Measurements from ENCODE around the gene SLC4A4. TPM values are rescaled to one million over a fixed set of nuclear protein-coding genes. Genes with fewer than 3 reads are reported as not detected.
"Not testable (repeated sequence)": the region's sequence is repeated elsewhere in the genome, so short reads cannot be mapped to it uniquely, and the experiment has no call there.

The SLC4A4 gene
- total RNA-seq, 1 donor from 2014 or later: 0.39 TPM

DNA sequence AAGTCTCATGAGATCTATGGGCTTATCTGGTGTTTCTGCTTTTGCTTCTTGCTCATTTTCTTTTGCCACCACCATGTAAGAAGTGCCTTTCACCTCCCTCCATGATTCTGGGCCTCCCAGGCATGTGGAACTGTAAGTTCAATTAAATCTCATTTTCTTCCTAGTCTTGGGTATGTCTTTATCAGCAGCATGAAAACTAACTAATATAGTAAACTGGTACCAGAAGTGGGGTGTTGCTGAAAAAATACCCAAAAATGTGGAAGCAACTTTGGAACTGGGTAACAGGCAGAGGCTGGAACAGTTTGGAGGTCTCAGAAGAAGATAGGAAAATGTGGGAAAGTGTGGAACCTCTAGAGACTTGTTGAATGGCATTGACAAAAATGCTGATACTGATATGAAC is 70.1 kb downstream of the SLC4A4 start:
- intact Hi-C loops (cut with micrococcal nuclease): not testable (repeated sequence)

DNA sequence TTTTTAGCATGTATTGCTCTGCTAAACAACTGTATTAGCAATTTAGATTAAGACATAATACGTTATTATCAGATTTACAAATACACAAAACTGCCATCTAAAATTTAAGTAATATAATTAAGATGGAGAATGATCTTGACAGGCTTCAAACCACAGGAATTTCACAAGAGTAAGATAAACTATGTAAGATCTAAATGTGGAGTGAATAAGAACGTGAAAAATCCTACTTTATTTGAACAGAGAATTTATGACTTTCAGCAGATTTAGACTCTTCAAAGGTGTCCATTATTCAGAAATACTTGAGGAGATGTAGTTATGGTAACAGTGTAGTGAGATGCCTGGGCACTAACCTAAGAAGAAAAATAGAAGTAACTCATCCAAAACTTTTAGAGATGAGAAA is 73.2 kb downstream of the SLC4A4 start:
- intact Hi-C loops (cut with micrococcal nuclease): no loop called here

DNA sequence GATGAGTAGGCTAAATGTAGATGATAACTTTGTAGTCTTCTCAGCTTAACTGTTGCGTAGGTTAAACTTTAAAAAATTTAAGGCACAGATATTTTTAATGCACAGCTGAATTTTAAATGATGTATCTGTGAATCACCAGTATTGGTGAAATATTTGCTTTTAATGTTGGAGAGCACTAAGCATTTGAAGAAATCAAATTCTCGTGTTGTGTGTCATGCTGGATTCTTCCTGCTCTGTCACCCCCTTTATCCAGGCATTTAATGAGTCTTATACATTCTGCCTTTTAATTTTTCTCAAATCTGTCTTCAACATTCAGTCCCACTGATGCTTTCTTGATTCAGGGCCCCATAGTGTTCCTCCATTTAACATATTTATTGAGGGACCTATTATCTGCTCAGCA is 76.7 kb downstream of the SLC4A4 start:
- intact Hi-C loops (cut with micrococcal nuclease): no loop called here

DNA sequence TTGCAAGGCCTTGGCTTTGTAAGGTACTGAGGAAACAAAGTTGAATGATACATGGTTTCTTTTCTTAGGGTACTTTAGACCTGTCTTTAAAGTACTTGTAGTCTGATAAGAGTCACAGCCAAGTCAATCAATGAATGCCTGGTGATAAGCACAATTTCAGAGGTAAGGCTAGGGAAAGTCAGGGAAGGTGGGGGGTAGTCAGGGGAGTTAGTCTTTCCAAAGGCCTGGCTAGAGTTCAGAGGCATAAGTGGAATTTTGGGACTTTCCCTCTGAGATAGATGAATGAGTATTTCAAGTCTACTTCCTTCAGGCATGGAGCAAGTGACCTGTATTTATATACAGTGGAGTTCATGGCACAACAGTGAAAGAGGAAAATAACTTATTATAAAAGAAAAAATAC is 78.3 kb downstream of the SLC4A4 start:
- intact Hi-C loops (cut with micrococcal nuclease): no loop called here

DNA sequence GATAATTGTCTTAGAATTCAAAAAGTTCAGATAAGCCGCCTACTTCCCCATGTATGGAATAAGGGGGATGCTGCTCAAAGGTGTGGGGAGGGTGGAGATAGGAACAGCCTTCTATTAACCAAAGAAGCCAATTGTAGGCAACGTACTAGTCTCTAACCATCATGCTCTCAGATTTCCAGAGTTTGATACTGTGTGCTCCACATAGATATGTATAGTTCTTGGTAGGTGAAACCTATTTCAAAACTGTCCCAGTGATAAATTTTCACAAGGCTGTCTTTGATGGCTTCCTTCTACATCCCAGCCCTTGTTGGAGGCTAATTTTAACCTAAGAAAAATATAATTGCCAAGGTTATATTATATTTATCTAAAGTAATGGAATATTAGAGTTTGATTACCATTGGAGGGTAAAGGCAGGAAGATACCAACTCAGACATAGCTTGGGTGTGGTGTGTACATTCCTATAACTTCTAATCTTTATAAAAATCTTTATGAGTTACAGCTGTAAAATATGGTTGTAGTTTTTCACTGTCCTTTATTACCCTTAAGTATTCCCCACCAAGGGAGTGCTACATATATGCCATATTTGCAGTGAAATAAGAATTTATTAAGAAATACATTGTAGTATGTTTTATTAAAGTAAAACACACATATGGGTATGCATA is 87.7 kb downstream of the SLC4A4 start:
- intact Hi-C loops (cut with micrococcal nuclease): no loop called here

DNA sequence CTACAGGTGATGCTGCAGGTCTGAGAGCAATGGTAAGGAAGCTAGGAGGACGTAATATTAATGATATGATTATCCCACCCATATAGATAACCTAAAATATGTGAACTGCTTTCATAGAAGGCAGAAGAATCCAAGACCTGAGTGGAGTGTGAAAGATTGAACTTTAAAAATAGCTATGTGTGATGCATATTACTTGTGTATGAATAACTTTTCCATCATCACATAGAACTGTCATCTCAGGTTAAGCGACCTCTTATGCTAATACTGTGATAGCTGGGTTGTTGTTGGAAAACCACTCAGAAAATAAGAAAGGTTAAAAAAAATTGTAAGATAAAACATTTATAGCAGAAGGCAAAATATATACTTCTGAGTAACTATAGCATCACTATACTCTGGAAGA is 90.3 kb downstream of the SLC4A4 start:
- intact Hi-C loops (cut with micrococcal nuclease): no loop called here

DNA sequence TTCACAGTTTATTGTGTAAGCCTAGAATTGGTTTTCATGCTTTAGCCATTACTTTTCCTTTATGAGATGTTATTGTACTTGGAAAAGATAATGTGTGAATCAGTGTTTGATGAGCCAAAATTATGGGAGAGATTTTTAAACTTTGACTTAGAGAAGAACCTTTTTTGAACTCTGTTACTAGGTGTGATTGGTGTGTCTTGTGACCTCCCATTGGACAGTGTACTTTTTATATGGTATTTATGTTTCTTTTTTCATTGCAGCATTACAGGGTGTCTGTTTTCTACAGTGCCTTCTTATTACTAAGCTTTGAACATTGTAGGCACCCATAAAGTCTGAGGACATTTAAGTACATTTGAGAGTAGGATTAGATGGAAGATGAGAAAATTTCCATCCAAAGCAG is 91.1 kb downstream of the SLC4A4 start:
- intact Hi-C loops (cut with micrococcal nuclease): no loop called here

DNA sequence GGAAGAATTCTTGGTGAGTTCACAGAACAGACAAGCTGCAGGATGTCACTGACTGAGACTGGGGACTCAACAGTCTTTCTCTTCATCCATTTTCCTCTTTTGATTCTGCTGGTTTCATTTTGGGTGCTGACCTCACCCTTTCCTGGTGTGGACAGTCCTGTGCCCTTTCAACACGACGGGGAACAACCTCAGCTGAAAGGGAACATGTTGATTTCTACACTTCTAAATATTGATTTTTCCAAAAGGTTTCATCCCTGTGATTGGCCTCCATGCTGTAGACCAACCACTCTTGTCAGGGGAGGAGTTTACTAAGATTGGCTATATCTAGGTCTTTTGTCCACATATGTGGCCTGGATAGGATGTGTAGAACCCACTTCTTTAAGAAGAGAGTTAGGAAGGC is 91.8 kb downstream of the SLC4A4 start:
- intact Hi-C loops (cut with micrococcal nuclease): no loop called here

DNA sequence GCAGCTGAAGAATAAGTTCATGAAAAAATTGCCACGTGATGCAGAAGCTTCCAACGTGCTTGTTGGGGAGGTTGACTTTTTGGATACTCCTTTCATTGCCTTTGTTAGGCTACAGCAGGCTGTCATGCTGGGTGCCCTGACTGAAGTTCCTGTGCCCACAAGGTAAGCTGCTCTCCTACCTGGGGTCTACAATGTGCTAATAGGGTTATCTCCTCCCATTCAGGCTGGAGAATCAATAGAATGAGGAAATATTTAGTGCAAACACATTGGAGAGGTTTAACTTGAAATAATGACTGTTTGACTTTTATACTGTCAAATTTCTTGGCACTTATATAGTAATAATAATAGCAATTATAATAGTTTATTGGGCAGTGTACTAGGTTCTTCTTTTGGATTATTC is 101.8 kb downstream of the SLC4A4 start:
- intact Hi-C loops (cut with micrococcal nuclease): no loop called here

DNA sequence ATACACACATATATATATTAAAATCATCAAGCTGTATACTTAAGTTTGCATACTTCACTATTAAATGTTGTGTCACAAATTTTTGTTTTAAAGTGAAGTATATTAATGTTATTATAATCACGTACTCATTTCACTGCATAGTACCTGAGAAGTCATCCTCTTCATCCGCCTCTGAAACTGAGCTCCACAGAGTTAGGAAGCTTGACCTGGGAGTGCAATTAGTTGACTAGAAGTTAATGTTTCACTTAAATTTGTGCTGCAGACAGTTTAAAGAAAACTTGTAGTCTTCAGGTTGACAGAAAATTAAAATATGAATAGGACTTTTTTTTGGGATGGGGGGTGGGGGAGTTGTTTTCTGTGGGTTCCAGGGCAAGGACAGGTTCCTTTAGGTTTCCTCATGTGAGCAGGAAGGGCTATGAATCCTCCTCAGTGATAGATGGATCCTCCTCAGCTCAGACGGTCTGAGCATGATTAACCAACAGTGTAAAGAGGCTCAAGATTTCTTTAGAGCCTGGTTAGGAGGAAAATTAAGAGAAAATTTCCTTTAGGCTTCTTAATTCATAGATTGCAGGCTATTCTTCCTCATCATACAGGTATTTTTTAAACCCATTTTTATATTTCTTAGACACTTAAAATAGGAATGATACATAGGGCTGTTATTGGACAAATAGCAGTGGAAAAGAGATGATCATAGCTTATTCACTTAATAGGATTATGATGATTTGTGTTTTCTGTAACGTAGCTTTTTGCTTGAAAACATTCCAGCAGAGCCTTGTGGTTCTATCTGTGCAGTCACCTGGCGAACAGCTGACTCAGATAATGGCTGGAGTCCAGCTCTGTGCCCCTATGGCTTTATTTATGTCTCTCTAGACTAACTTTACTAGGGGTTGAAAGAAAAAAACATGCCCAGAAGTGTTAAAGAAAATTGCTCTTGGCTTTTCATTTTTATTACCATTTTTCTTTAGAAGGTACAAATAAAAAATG is 102.7 kb downstream of the SLC4A4 start:
- intact Hi-C loops (cut with micrococcal nuclease): no loop called here

DNA sequence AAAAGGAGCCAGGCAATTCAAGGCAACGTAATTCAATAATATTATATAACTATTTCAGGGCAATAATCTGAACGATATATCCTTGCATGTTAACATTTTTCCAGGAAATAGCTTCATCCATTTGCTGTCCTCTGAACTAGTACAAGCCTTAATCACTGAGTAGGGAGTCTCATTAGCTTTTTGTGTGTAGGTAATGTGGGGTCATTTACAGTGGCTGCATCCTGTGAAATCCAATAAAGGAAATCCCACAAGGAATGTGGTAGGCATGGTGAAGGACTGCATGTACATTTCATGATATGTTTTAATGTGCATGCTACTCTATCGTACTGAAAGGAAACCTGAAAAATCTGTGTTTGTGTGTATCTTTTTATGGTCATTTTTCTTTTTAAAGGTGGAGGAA is 103.5 kb downstream of the SLC4A4 start:
- intact Hi-C loops (cut with micrococcal nuclease): no loop called here

DNA sequence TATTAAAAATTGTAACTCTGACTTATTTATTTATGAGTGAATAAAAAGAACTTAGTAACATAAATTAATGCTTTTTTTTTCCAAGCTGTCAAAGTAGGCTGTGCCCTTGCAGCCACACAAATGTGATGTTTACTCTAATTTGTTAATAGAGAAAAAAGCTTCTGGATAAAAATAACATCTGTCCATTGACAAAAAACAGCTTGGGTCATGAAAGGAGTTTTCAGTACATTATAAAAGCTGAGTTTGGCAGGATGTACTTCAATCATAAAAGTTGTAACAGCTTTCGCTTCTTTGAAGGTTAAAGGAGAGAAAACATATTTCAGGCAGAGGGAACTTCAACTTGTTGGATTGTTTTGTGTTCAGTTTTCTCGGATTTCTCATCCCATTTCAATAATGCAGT is 105.6 kb downstream of the SLC4A4 start:
- intact Hi-C loops (cut with micrococcal nuclease): no loop called here

DNA sequence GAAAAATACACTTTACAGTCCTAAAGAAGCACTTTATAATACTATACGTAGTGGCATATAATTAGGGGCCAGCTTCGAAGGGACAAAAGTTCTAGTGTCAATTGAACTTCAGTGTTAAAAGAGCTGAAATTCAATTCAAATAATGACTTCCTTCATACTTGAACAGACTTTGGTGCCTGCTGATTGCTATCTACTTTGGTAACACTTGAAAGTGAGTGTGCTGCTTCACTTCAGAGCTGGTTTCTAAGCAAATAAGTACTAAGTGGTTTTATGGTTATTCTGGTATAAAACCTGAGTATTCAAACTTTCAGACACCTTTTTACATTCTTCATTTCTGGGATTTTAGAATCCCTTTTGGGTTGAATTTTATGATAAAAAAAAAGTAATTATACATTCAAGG is 107.0 kb downstream of the SLC4A4 start:
- intact Hi-C loops (cut with micrococcal nuclease): no loop called here

DNA sequence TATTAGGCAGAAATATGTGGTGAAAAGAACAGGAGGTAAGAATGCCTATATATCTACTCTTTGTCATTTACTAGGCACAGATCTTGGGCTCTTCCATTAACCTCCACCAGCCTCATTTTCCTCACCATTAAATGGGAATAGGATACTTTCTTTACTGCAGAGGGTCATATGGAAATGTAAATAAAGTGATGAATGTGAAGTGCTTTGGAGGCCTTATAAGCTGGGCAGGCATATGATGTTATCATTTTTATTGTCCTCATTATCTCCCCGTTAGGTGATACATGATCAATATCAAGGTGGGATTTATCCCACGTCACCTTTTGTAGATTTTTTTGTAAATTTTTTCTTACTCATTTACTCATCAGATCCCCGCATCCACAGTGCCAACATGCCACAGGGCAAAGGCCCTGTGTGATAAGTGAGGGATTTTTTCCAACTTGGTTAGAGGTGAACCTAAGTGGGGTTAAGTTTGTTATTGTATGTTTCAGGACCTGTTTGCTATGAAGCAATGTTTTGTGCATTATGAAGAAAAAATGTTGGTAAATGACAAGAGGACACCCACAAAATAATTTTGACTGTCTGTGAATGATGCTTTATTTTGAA is 107.8 kb downstream of the SLC4A4 start:
- intact Hi-C loops (cut with micrococcal nuclease): no loop called here

DNA sequence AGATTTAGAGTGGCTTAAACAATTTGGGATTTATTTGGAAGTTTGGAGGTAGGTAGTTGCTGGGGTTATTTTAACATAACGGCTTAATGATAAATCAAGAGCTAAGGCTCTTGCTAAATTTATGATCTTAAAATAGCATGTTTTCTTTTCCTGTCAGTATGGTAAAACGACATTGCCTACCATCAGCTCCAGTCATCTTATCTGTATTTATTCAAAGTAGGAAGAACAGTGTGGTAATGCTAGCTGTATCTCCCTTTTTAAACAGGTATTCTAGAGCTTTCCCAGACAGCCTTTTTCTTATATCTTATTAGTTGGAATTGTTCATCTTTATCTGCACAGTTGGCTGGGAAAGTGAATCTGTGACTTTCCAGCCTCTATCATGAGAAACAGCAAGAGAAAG is 110.2 kb downstream of the SLC4A4 start:
- intact Hi-C loops (cut with micrococcal nuclease): no loop called here

DNA sequence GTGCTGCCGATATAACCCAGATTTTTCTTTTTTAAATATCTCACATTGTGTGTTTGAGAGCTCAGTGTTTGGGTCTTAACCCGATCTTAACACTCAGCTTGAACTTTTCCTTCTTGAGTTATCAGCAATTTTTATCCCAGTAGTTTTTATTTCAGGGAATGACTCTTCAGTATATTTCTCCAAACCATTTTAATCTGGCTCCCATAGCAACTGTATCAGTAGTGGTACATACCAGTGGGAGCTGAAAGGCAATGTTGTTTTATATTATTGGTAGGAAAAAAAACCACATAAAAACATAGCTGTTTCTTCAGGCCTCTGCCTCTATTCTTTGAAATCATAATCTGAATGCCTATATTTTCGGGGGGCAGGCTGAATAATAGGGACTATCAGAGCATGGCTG is 111.1 kb downstream of the SLC4A4 start:
- intact Hi-C loops (cut with micrococcal nuclease): no loop called here

DNA sequence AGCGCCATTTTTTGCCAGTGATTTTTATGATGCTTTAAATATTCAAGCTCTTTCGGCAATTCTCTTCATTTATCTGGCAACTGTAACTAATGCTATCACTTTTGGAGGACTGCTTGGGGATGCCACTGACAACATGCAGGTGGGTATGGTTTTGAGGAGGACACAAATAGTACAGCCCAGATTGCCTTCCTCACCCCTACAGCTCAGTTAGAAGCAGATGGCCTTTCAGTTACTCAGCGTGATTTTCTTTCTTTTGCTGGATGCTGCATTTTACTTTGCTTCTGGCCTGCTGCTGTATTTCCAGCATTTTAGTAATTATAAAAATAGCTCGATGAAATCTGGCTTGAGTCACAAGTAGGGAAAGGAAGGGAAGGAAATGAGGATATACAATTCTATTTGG is 114.7 kb downstream of the SLC4A4 start:
- intact Hi-C loops (cut with micrococcal nuclease): no loop called here

DNA sequence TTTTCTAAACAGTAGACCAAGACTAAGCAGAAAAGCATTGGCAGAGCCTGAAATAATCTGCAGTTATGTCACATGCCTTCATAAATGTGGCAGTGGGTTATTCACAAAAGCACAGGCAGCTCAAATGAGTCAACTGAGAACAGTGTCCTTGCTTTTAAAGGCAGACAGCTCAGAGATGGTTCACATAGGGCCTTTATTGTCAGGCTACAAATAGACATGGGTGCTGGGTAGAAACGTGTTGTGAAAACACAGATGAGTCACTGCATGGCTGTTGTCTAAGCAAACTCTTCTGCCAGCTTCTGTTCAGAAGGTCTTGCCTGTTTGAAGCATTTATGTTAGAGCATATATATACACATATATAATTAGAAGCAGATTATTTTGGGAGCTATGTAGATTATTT is 118.0 kb downstream of the SLC4A4 start:
- intact Hi-C loops (cut with micrococcal nuclease): no loop called here

DNA sequence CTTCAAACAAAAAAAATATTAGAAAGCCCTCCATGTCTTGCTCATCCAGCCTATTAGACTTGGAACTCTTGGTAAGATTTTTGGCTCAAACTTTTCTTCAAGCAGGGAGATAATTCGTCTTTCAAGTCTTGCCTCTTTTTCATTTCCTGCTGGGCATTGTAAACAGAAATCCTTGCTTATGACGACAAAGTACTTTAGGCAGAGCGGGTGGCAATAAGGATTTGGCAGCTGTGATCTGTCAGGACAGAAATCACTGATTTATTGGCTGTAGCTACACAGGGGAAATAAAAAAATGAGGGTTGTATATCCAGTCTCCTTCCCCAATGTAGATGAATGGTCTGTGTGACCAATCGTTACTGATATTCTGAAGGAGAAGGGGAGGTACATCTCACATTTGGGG is 121.6 kb downstream of the SLC4A4 start:
- intact Hi-C loops (cut with micrococcal nuclease): no loop called here

DNA sequence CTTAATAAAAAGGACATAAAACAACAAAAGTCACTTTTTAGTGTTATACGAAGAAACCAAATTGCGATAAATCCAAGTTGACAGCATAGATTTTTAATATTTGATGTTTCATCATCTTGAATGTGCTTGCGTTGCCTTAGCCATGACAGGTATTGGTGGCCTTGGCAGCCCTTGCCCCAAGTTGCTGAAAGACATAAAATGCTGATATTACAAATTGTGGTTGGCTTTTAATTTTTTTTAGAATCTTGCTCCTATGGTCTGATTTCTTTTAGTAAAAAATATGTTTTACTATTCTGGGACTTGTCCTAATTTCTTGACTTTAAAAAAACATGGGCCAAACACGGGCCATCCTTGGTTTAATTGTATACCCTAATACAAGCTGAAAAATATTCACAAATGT is 122.6 kb downstream of the SLC4A4 start:
- intact Hi-C loops (cut with micrococcal nuclease): no loop called here

DNA sequence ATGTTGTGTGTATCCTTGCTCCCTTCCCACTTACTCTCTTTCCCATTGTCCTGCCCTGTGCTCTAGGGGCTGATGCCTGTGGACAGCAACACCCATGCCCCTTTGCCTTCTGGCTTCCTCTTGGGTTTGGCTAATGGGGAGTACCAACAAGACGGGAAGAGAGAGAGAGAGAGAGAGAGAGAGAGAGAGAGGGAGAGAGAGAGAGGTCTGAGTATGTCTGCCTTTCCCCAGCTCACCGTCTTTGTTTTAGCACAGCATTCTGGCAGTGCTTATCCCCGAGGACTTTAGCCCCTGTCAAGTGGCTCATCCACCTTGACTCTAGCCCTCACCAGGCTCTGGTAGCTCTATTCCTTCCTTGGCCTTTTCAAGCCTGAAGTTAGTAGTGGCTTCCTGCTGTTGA is 128.0 kb downstream of the SLC4A4 start:
- intact Hi-C loops (cut with micrococcal nuclease): no loop called here

DNA sequence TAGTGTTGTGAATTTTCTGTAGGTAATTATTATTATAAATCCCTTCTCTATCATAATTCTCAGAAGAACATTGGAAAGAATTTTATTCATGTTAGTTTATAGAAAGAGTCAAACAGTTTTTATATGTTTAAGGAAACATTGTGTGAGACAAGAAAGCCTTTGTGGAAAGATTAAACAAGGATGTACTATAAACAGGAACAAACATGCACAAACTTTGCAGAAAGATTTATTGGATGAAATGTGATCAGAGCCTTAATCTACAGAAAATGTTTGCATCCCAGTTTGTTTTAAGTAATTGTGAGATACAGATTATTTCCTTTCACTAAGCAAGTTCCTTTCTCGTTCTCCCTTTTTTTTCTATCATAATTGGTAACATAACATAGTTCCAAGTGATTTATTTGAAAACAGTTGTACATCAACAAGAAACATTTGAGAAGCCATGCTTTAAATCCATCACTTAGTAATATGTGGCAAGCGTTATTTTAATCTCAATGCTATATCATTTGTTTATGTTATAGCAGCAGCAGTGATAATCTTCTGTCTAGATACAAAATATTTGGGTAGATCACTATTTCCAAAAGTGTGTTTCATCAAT is 129.4 kb downstream of the SLC4A4 start:
- intact Hi-C loops (cut with micrococcal nuclease): no loop called here
